HG03520 (cell line): Measurements from ENCODE around the gene SLC5A7.

ENCODE experiments used
- ATAC-seq: cut with Tn5 transposase; IDR thresholded peaks from one replicate; pipeline ENCODE4 v1.9.1; 2021; ENCODE audit warnings: mild to moderate bottlenecking, moderate library complexity; ENCODE audit not compliant: unreplicated experiment

Gene SLC5A7

DNA sequence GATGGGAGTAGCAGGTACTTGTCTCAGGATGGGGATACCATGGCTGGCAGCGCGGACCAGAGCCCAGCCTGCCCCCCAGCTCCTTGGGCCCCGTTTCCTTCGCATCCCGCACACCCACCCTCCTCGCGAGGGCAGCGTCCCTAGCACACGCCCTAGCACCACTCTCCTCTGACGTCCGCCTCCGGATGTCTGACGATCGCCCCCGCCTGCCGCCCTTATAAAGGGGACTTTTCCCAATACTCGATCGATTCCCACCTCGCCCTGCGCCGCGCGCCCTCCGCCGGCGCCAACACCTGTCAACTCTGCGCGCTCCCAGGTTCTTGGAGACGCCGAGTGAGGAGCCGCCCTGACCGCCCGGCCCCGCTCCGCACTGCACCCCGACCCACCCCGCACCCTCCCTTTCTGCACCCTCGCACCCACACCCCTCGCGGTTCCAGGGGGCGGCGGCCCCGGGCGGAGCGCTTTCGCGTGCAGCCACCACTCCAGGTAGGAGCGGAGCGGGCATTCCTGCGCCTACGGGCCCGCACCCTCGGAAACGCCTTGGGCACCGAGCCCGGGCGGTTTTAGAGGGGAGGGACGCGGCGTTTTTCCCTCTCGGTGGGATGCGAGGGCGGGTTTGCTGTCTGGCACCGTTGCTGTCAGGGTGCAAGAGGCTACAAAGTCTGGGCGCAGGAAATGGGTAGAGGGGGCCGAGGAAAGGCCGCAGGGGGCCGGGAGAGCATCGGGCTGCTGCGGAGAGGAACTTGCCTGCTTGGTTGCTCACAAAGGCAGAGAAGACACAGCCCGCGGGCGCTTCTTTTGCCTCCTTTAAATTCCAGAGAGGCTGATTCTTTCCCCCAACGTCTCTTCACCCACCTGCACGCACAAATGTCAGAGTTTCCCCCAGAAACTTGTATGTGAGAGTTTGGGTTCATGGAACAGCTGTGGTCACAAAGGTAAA lies at the start of gene SLC5A7:
SLC5A7 (plus strand) TSS at position 247 of the 940 bp plus-strand sequence. CDS start 1,632 bp downstream, outside the sequence.
- no peak for ATAC-seq

DNA sequence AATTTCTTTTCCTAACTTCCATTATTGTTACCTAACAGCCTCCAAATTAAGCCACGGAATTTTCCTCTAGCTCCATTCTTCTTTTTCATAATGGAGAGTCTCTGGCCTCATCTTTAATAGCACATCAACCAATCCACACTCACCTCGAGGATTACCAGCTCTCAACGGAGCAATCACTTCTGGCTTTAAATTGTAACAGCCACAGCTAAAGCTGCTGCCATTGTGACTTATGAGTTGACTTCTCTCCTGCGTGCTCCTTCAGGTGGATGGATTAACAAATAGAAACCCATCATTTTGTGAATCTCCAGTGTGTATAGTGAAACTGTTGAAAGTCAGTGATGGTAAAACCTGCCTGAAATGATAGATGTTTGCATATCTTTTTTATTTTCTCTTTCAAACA lies 24.9 kb upstream of the SLC5A7 start:
- ATAC-seq = no peak

DNA sequence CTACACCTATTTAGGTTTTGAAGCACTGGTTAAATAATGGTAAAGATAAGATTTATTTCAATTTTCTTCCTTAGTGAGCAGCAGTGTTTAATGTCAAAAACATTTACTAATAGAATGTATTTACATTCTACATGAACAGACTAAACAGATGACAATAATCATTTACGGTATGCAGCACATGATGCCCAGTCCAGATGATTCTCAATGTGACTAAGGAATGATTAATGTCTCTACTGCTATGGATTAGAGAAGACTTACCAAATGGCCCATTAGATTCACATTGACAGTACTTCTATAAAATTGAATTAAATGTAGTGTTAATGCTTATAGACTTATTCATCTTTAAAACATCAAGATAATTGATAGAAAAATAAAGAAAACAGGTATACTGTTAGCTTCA lies 22.1 kb upstream of the SLC5A7 start:
- ATAC-seq = no peak

DNA sequence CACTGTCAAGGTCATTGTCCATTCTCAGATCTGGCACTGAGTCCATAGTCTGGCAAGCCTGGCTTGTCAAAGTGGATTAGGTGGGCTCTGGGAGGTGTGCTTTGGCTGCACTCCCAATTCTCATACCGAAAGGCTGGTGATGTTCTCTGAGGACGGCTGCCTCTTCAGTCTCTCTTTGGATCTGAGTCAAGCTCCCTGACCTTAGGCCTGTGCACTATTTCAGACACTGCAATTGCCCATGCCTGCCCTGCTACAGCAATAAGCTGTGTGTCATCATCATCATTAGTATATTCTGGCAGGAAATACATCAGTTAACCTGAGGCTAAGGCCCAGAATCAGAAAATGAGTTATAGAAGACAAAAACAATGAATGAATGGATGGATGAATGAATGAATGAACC lies 1.6 kb upstream of the SLC5A7 start:
- ATAC-seq = no peak

DNA sequence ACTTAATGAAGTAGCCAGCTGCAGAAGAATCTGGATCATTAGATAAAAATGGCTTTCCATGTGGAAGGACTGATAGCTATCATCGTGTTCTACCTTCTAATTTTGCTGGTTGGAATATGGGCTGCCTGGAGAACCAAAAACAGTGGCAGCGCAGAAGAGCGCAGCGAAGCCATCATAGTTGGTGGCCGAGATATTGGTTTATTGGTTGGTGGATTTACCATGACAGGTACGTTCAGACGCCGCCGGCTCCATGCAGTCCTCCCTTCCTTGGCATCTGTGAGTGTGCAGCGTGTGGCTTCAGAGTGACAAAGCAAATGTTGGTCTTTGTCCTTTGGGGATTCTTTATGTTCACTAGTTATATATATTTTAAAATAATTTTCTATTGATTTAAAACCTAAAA lies 1.8 kb downstream of the SLC5A7 start:
- no peak for ATAC-seq

DNA sequence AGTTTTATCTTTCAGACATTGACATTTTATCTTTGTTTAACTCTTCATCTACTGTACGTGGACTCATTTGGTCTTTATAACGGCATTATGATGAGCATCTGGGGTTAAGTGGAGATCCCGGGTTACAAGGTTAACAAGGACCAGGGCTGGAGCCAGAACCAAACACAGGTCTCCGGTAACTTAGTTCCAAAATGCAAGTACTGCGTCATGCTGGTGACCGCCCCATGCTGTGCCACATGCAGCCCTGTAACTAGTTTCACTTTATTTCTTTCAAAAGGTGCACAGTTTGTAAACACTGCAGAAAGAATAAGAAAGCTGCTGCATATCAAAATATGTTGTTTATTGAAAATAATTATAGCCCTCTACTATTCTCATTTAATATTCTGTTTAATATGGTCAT lies 3.1 kb downstream of the SLC5A7 start:
- no peak for ATAC-seq

DNA sequence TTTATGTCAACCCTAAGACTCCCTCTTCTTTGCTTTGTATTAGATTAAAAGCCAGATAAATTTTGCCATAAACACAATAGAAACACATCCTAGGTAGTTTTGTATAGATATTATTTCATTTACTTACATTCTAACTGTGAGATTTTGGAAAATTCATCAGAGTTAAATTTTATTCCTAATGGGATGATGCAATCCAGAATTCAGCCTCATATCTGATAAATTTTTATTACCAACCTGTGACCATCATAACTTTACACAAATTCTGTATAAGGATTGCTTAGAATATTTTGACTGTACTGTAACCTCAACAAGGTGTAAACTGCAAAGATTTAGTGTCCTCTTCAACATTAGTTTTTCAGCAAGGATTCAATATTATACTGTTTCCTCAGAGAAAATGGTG lies 4.4 kb downstream of the SLC5A7 start:
- no peak for ATAC-seq

DNA sequence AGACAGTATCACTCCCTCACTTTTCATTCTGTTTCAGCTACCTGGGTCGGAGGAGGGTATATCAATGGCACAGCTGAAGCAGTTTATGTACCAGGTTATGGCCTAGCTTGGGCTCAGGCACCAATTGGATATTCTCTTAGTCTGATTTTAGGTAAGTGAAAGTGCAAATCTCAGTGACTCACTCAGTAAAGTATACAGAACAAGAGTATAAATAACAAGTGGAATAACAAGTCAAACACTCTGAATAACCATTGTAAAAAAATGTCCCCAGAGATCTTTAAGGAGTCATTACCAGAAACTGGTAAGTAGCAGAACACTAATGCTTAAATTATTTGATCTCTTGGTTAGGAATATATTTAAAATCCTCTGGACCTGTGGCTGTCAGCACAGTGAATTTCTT lies 5.7 kb downstream of the SLC5A7 start:
- ATAC-seq = no peak

DNA sequence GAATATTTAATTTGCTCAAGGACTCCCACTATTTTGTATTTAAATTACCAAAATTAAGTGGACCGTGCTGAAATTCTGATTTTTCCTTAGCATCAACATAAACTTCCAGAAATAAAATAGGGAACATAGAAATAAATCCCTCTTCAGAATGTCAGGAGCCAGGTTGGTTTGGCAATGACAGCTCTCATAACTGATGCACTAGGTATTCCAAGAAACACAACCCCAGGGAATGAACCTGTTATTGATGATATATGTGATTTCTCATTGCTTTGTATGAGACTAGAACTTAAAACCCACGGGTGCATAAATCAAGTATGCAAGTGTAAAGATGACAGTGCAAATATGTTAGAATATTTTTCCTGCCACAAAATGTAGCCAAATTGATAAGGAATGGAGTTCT lies 12.8 kb downstream of the SLC5A7 start:
- no peak for ATAC-seq

DNA sequence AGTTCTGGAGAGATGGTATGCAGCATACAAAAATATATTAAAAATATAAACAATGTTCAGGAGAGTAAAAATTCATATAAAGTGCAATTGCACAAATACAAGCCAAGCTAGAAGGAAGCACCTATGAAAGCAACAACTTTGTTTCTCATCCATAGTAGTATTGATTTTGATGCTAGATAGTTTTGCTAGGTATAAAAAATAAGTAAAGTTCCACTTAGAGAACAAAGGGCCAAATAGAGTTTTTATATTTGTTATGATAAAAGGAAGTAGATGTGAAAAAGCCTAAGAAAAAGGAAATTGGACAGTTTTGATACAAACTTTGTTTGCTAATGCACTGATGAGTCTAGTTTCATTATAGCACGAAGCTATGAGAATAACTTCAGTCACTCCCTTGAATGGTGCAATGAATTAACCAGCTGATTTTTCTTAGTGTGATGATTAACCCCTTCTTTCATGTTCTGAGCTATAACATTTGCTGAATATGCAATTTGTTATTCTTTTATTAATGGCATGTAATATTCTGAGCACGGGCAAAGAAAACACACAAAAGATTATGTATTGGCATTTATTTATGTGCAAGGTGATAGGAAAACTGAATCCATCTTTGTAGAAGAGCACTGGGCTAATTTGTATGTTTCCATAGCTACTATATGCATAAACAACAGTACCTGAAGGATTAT lies 24.7 kb downstream of the SLC5A7 start:
- no peak for ATAC-seq

DNA sequence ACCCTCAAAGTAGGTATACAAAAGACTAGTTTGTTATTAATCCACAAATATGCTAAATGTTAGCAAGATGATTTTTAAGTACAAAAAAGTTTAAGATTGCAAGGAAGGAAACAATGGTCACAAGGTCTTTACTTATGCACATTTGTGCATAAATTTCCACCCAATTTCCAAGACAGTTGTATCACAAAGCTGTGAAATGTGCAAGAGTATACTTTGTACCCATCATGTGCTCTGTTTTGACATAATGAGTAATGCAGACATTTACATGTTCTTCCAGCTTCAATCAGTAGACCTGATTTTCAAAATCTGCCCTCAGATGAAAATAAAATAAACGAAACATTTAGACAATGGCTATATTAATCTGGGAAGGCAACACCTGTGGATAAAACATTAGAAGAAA lies 27.0 kb downstream of the SLC5A7 start:
- ATAC-seq = no peak

DNA sequence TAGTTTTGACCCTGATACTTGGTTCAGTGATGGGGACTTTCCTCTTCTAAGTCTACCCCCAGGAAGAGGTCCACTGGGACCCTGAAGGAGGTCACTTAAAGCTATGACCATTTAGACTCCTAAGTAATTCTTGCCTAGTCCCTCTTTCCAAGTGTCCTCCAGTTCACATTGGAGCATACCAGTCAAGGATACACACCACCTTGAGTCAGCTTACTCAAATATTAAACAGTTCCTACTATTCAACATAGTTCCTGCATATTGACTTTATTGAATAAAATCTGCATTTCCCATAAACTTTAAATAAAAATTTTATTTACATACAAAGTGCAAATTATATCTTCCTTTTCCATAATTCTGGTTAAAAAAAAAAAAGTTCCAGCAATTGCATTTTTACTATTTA lies 36.3 kb downstream of the SLC5A7 start:
- ATAC-seq = no peak

DNA sequence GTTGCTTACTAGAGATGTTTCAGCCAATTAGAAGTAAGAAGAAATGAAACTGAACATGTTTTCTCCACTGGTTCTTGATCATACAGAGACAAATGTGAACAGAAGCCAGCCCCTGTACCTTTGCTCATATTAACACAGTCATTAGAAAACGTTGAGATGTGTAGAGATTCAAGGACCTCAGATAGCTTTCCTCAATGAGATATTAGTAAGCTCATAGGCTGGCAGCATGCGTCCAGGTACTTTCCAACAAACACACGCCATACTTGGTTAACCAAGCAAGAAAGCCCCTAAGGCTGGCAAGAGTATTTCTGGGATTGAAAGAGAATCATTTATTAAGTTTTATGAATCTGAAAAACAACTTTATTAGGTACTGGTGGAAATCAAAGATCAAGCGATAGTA lies 37.5 kb downstream of the SLC5A7 start:
- no peak for ATAC-seq

DNA sequence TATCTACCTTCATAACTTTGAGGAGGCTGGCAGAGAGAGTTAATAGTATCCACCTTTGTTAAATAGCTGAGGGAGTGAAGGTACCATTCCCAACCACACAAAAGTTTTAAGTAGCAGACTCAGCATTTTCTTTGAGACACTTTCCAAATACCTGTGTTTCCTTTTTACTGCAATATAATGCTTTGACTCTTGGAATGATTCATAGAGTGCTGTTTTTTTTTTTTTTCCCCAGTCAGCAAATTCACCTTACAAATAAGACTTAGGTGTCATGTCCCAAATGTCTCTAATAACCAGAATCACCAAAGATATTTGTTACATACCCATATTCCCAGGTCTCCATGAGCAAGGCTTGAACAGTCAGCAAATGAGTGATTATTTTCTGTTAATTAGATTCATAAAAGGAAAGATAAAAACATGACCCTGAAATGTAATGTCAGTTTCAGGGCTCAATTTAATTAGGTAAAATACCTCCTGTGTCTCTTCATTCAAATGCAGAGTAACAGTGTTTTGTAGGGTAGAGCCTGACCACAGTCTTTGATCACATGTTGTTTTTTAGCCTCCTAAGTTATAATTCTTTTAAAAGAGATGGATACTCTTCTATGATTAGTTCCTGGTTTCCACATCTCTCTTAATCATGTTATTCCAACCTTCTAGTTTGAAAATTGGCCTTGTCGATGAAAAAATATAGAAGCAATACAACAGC lies 39.9 kb downstream of the SLC5A7 start:
- no peak for ATAC-seq

DNA sequence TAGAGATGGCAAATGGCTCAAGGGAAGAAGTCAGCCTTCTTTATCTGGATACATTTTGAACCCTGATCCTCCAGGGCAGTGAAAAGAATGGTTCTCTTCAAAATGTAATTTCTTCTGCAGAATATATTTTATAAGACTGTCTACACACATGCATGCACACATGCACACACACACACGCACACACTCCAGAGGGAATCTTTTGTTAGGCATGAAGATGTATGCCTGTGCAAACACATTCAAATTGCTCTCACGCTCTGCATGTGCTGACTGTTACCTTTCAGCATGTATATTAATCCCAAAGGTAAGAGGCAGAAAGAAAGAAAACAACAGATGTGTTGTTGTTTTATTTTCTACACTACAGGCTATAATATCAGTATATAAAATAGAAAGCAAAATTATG lies 43.2 kb downstream of the SLC5A7 start:
- ATAC-seq = no peak

DNA sequence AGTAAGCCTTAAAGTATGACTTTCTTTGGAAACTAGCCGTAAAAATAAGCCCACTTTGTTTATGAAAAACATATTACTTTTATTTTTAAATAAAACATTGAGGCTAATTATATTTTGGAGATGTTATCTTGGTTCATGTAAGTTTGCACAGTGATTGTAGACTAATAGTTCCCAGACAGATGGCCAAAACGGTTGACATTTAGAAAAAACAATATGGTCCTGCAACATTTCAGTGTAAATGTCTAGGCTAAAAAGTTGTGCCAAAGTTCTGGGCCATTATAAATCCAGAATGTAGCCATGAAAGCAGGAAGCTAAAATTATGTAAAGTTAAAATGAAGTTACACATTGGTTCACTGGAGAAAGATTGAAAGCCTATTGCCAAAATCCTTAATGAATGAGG lies 43.6 kb downstream of the SLC5A7 start:
- ATAC-seq = no peak

DNA sequence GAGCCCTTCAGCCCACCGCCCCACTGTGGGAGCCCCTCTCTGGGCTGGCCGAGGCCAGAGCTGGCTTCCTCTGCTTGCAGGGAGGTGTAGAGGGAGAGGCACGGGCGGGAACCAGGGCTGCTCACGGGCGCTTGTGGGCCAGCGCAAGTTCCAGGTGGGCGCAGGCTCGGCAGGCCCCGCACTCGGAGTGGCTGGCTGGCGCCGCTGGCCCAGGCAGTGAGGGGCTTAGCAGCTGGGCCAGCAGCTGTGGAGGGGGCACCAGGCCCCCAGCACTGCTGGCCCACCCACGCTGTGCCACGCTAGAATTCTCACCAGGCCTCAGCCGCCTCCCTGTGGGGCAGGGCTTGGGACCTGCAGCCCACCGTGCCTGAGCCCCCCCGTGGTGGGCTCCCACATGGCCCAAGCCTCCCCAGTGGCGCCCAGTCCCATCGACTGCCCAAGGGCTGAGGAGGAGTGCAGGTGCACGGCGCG lies 45.2 kb downstream of the SLC5A7 start:
- ATAC-seq = no peak

DNA sequence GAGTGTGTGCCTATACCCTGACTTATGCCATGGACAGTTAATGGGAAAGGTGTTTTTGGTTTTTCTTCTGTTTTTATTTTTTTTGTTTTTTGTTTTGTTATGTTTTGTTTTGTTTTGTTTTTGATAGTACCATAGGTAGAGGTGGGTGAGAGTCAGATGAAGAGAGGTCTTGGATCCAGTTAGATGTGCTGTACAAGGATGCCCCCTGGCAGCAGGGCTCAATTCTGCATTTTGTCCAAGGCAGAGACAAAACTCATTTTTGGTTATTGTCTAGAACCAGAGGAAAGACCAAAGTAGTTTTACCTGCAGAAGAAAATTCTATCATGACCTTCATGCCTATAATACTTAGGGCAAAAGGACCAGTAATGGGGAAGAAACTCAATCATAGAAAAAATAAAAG lies 48.5 kb downstream of the SLC5A7 start:
- no peak for ATAC-seq

DNA sequence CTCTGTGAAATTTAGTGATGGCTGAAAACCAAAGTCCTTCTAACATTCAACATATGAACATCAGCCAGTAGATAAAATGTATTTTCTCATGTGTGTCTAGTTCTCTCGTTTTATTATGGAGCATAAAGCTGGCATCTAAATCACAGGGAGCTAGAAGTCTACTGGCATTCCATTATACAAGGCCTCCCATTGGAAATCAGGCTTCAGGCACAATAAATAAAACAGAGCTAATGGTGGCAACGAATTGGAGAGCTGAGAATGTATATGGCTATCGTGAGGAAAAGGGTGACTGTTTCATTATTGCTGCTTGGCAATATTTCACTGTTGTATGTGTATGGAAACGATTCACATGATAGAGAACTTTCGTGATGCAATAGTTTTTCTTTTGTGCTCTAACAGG lies 62.4 kb downstream of the SLC5A7 start:
- ATAC-seq = no peak

DNA sequence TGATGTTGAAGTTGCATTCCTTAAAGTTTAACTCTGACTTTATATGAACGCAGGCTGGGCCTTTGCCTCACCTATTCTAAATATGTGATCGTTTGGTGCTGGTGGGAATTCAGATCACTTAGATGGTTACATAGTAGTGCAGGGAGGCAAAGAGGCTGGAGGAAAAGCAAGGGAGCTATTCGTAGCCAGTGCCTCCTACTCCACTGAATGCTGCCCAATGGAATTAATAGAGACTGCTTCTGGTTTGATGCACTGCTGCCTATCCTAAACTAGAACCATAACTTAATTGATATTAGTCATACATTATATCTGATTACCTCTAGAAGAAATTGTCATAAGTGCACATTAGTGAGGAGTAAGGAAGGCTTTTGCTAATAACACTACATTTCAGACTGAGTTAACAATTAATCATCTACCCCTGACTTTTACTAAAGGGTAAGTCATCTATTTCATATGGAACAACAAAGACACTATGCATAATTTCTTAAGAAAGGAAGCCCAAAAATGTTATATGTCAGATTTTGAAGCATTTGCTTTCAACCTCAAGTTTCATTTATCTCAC lies 72.3 kb downstream of the SLC5A7 start:
- ATAC-seq = no peak

DNA sequence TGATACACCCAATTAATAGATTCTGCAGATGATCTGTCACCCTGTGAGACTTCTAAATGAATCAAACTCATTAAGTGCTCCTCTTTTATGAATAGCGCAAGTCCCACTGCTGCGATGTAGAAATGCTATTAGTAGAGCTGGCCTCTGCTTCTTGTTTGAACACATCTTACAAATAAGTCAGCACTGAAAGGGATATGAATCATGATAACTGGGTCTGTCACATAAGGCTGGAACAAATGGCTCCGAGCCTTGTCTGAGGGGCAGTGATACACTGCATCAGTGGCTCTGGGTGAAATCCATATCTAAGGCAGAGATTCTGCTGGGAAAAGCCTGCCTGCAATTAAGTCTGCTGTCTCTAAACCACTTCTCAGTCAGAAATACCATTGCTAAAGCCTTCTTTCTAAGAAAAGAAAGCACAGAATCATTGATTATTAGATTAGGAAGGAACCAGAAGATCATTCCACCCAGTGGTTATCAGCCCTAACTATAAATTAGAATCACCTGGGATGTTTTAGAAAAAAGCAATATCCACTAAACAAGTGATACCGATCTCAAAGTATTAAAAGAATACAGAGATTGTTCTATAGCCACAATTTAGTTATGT lies 75.2 kb downstream of the SLC5A7 start:
- no peak for ATAC-seq
